Measurements from ENCODE around the gene GNAZ.

The GNAZ gene

GRCh38 chr22:23069502-23070357 is 589 bp upstream of the GNAZ start:
- DNase-seq (ENCODE audit: low read depth in 1 of 2, low spot score in 1 of 2): peak; percentile 73 to 79
- Histone ChIP-seq H3K27me3 (ENCODE audit: insufficient read depth, poor library complexity, severe bottlenecking) (peaks cover 35% of the 10 kb centered on the region), H3K27ac (replicated peaks) (no peak overlapping the region), H3K4me3 (replicated peaks; ENCODE audit: insufficient read depth, low read length) (peak overlapping the region; percentile 44)
- TF ChIP-seq SPI1 (IDR thresholded peaks at IDR 0.05; ENCODE audit: borderline replicate concordance, low read depth) (no peak), POLR2AphosphoS5 (IDR thresholded peaks at IDR 0.05; ENCODE audit: low read depth) (no peak), CTCF (IDR thresholded peaks at IDR 0.05; ENCODE audit: insufficient read depth, low read length) (no peak), GABPA (IDR thresholded peaks at IDR 0.05; ENCODE audit: low read depth) (no peak), REST (IDR thresholded peaks at IDR 0.05; ENCODE audit: insufficient replicate concordance, low read depth) (no peak)

- TF ChIP-seq SPI1 (IDR thresholded peaks at IDR 0.05; ENCODE audit: borderline replicate concordance, low read depth) (no peak), POLR2AphosphoS5 (IDR thresholded peaks at IDR 0.05; ENCODE audit: low read depth) (no peak), GABPA (IDR thresholded peaks at IDR 0.05; ENCODE audit: low read depth) (no peak), CTCF (IDR thresholded peaks at IDR 0.05; ENCODE audit: insufficient read depth, low read length) (no peak), REST (IDR thresholded peaks at IDR 0.05; ENCODE audit: insufficient replicate concordance, low read depth) (no peak)
- peaks cover 35% of the 10 kb centered on the region for H3K27me3 ChIP-seq (ENCODE audit: insufficient read depth, poor library complexity, severe bottlenecking)
- no peak for DNase-seq (ENCODE audit: low read depth in 1 of 2, low spot score in 1 of 2)
Observed at GRCh38 chr22:23071230-23072076, 1.1 kb downstream of the GNAZ start.

GRCh38 chr22:23072077-23072910 is 2.0 kb downstream of the GNAZ start:
- DNase-seq (ENCODE audit: low read depth in 1 of 2, low spot score in 1 of 2): no peak

More at GRCh38 chr22:23071230-23072076, 1.1 kb downstream of the GNAZ start:
- Histone ChIP-seq H3K27ac (replicated peaks) (no peak overlapping the region), H3K4me3 (replicated peaks; ENCODE audit: insufficient read depth, low read length) (no peak overlapping the region)

More at GRCh38 chr22:23072077-23072910, 2.0 kb downstream of the GNAZ start:
- no peak overlapping the region for H3K27ac ChIP-seq (replicated peaks)
- TF ChIP-seq POLR2AphosphoS5 (IDR thresholded peaks at IDR 0.05; ENCODE audit: low read depth) (no peak), REST (IDR thresholded peaks at IDR 0.05; ENCODE audit: insufficient replicate concordance, low read depth) (no peak), CTCF (IDR thresholded peaks at IDR 0.05; ENCODE audit: insufficient read depth, low read length) (no peak), SPI1 (IDR thresholded peaks at IDR 0.05; ENCODE audit: borderline replicate concordance, low read depth) (no peak), GABPA (IDR thresholded peaks at IDR 0.05; ENCODE audit: low read depth) (no peak)
- peaks cover 35% of the 10 kb centered on the region for H3K27me3 ChIP-seq (ENCODE audit: insufficient read depth, poor library complexity, severe bottlenecking)
- no peak overlapping the region for H3K4me3 ChIP-seq (replicated peaks; ENCODE audit: insufficient read depth, low read length)

All from HL-60 (cell line).